CD1c-positive myeloid dendritic cell (primary cell): ENCODE results near the gene AREG.
"Not testable (repeated sequence)": the region's sequence is repeated elsewhere in the genome, so short reads cannot be mapped to it uniquely, and the experiment has no call there.

Source experiments
- DNase-seq: peaks from one replicate; pipeline ENCODE4 v3.0.0-alpha.2; 2016; ENCODE audit errors: extremely low spot score

Gene AREG

DNA sequence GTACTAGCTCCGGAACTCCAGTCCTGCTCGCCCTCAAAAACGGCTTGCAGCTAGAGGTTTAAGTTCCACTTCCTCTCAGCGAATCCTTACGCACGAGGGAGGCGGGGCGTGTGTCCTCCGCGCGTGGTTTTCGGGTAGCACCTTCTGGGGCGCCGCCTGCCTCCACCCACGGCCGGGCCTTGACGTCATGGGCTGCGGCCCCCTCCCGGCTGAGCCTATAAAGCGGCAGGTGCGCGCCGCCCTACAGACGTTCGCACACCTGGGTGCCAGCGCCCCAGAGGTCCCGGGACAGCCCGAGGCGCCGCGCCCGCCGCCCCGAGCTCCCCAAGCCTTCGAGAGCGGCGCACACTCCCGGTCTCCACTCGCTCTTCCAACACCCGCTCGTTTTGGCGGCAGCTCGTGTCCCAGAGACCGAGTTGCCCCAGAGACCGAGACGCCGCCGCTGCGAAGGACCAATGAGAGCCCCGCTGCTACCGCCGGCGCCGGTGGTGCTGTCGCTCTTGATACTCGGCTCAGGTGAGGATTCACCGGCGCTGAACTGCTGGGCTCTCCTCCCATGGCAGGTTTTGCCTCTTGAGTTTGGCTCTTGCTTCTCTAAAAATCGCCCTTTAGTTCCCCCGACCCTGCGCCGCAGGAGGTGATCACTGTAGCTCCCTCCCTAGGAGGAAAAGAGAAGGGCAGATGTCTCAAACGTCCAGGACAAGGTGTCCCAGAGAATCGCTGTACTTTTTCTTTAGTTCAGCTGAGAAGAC lies at the start of gene AREG:
TSS of gene AREG (plus strand) at position 246 of the 752 bp plus-strand sequence. CDS start at position 456, 210 bp downstream.
- DNase-seq: peak; percentile 94

DNA sequence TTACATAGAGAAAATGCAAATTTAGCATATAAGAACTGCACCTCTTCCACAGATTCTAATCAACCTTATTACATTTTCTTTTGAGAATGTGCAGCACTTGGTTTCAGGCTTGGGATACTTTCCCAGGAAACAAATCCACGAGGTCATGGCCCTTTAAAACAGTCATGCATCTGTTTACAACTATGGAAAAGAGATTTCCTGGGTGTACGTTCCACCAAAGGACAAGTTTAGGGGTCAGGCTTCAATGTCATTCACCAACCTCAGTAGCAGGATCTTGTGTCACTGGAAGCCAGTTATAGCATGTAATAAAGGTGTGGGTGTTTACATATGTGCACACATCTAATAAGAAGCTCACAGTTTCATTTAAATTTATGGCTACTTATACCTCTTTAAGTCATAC lies 49.3 kb upstream of the AREG start:
- no peak for DNase-seq

GRCh38 chr4:74397748-74398426 lies 47.0 kb upstream of the AREG start:
- DNase-seq: peak; percentile 65

- not testable (repeated sequence) for DNase-seq
Measured at GRCh38 chr4:74398894-74399589, 45.9 kb upstream of the AREG start.

- DNase-seq: no peak
Measured at GRCh38 chr4:74400395-74400794, 44.5 kb upstream of the AREG start.

DNA sequence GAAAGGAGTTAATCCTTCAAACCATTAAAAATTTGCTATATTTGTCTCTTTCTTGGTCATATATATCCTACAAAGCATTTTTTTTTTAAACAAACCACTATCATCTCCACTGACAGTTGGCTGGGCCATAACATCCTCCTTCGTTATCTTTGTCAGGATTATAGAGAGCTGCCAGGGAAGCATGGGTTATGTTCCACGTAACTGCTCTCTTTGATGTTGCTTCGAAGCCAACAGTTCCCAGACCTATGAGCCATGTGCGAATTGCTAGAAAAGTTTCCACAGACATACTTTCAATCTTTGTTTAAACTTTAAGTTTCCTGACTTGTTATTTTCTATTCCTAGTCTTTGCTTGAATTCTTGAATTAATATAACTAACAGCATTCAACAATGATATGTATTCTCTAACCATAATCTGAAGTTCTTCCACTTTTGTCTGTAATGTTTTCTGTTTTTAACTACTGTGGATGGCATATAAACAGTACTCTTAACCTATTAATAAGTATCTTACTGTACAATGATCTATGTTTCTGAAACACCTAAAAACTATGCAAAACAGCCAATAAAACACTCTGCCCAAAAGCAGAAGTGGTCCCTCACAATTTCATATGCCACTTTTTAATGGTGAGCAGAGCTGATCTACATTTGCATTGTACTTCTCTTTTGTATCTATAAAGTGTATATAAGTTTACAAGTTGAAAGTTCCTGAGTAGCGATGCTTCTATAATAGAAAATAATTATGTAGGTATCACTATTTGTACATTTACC lies 42.1 kb upstream of the AREG start:
- DNase-seq: peak; percentile 10

DNA sequence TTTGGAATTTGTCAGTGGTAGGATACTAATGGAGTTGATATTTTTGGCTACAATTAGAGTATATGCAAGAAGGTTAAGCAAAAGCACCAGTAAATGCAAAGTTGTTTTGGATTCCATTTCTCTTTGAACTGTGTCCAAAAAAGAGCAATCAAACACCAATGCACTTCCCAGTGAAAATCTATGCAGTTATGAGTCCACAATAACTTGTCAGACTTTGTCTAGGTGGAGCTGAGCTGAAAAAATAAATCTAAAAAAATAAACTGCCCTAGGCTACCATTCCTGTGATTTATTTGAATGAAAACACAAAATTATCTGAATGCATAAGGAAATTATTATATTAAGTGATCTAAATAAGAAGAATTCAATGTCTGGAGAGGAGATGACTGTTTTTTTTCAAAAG lies 37.0 kb upstream of the AREG start:
- no peak for DNase-seq

GRCh38 chr4:74408639-74409038 lies 36.3 kb upstream of the AREG start:
- DNase-seq: no peak

GRCh38 chr4:74410272-74410671 lies 34.7 kb upstream of the AREG start:
- no peak for DNase-seq

- no peak for DNase-seq
Measured at GRCh38 chr4:74412225-74412624, 32.7 kb upstream of the AREG start.

GRCh38 chr4:74413265-74413664 lies 31.7 kb upstream of the AREG start:
- DNase-seq: no peak

DNA sequence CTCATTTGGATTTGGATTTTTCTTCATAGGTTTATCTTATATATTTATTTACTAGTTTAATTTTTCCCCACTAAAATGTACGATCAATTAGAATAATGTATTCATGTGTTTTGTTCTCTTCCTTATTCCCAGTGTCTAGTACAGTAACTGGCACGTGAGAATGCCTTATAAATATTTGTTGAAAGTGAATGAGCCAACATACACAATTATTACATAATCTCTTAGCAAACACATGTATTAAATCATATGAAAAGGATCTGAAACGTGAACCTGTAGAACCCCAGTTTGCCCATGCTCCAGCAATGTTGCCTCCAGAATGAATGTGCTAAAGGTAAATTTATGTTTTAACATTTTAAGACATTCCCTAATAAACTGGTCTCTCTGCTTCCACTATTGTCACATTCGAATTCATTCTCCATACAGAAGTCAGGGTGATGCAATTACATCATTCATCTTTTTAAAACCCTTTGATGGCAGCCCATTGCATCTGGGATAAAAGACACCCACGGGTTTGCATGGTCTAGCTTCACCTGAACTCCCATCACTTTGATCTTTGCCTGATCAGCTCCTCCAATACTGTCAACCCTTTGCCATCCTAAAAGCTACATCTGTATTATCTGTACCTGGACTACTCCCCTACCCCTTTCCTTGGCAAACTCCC lies 30.7 kb upstream of the AREG start:
- no peak for DNase-seq

DNA sequence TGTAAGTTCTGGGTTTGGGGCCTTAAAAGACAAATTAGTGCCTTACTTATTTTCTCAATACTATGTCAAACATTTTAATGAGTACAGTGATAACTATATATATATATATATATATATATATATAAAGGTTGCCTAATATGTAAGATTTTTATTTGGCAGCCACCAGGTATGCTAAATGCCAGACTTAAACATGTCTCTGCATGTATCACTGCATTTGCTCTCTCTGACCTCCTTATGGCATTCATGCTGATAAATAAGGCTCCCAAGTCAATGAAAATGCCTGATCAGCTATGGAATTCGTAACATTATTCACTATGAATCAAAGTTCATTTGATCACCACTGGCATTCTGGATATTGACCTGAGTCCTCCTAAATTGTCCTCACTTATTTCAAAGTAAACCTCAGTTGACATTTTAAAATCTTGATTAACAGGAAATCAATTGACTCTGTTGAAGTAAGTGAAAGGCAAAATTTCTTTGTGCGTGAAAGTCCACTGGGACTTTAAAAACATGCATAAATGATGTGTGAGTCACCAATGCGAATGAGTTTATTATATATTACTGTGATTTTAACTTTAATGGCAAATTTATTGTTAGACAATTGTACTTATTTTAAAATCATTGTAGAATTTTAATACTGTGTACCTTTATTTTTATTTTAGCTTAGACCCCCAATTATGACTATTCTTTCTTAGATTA lies 29.2 kb upstream of the AREG start:
- DNase-seq: no peak

GRCh38 chr4:74418063-74418670 lies 26.8 kb upstream of the AREG start:
- DNase-seq: no peak

DNA sequence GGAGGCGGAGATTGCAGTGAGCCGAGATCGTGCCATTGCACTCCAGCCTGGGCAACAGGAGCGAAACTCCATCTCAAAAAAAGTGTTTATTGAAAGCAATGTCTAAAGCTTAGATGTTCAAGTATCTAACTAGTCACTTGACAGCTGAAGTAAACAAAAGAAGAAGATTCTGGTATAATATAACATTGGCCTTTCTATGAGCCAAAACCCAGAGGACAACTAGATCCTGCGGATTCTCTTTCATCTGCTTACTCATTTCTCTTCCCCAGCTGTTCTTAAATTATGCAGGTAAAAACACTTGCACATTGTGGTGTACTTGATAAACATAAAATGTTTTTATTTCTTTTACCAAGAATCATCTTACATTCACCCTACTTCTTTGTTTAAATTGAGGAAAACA lies 24.1 kb upstream of the AREG start:
- no peak for DNase-seq

GRCh38 chr4:74423104-74423503 lies 21.8 kb upstream of the AREG start:
- DNase-seq: no peak

- no peak for DNase-seq
Measured at GRCh38 chr4:74424111-74424510, 20.8 kb upstream of the AREG start.

DNA sequence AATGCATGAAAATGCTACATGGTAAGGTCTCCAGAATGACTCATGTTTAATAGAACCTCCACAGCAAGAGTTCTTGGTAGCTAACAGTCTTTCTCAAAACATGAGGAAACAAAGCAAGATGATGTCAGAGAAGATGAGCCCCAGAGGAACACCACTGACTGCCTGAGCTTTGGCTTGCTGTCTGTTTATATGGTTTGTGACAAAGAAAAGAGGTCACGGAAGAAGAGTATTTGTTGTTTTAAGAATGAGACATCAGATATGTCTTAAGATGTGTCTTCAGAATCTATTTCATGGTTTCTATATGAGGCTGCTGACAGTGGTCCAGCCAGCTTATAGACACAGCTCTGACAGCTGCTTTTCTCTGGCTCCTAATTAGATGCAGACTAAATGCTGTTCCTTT lies 18.8 kb upstream of the AREG start:
- no peak for DNase-seq

DNA sequence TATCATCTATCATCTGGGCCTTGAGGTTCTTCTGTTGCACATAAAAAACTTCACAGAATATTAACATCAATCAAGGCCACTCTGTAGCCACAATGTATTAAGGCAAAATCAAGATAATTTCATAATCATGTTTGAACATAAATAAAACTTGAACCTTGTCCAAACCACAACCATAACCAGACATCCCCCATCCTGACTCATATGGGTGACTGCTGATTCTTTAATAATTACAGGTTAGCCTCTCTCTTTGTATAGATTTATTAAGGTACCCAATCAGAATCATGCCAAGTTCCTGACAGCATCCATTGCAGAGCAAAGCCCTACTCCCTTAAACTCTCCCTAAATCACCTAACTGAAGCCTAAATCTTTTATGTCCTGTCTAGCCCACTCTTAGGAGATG lies 16.7 kb upstream of the AREG start:
- no peak for DNase-seq

DNA sequence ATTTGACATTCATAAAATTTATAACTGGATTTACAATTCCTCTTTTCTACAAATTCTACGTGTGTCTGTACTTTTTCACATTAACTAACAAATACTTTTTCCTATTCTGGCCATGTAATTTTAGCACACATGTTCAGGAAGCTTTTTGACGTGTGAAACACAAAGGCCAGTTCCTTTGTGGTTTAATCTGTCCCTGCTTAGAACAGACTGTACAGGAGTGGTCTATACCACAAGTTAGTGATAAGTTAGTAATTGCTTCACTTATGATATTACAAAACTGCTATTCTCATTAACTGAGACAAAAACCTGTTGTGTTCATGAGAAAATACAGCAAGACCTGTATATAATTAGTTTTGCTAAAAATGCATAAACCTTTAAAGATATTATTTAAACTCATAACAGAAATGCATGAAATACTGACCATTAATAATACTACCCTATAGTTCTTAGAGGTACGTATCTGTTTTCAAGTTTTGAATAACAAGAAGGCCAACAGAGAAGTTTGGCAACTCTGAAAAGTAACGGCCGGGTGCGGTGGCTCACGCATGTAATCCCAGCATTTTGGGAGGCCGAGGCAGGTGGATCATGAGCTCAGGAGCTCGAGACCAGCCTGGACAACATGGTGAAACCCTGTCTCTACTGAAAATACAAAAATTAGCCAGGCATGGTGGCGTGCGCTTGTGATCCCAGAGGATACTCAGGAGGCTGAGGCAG lies 13.7 kb upstream of the AREG start:
- no peak for DNase-seq
